ENCODE data around the gene DENND5A.

- no peak for TF ChIP-seq CTCF (IDR thresholded peaks at IDR 0.05)
- no peak for TF ChIP-seq POLR2A (IDR thresholded peaks at IDR 0.05)
These were observed 53.8 kb downstream of the DENND5A start for GRCh38 chr11:9211322-9211721.

Data from esophagus squamous epithelium (tissue), 4 donors.